ENCODE data around the gene RAX2.
"Not testable (repeated sequence)": the region's sequence is repeated elsewhere in the genome, so short reads cannot be mapped to it uniquely, and the experiment has no call there.

The RAX2 gene

GRCh38 chr19:3775831-3776230 lies 3.8 kb upstream of the RAX2 start:
- DNase-seq = no peak

GRCh38 chr19:3775374-3775711 lies 3.3 kb upstream of the RAX2 start:
- no peak for DNase-seq

- no peak for DNase-seq
These were observed 2.8 kb upstream of the RAX2 start for GRCh38 chr19:3774621-3775373.

GRCh38 chr19:3773814-3774515 lies 1.9 kb upstream of the RAX2 start:
- no peak for DNase-seq

- no peak for DNase-seq
These were observed 775 bp downstream of the RAX2 start for GRCh38 chr19:3771000-3771905.

GRCh38 chr19:3770136-3770999 lies 1.7 kb downstream of the RAX2 start:
- DNase-seq = no peak

GRCh38 chr19:3769494-3769893 lies 2.5 kb downstream of the RAX2 start:
- DNase-seq = no peak

- no peak for DNase-seq
These were observed 3.3 kb downstream of the RAX2 start for GRCh38 chr19:3768748-3769099.

- DNase-seq = no peak
These were observed 3.8 kb downstream of the RAX2 start for GRCh38 chr19:3768015-3768747.

- no peak for DNase-seq
These were observed 5.0 kb downstream of the RAX2 start for GRCh38 chr19:3767050-3767449.

- DNase-seq = no peak
These were observed 5.5 kb downstream of the RAX2 start for GRCh38 chr19:3766520-3766919.

- DNase-seq = not testable (repeated sequence)
These were observed 6.3 kb downstream of the RAX2 start for GRCh38 chr19:3765757-3766156.

- DNase-seq = no peak
These were observed 6.9 kb downstream of the RAX2 start for GRCh38 chr19:3765121-3765520.

GRCh38 chr19:3762501-3763459 lies 9.2 kb downstream of the RAX2 start, which contains the start of gene MRPL54:
Gene MRPL54, plus strand, starts transcription at chr19:3762682. Its CDS starts 19 bp downstream, at chr19:3762701.
- DNase-seq = peak; percentile 97

GRCh38 chr19:3762130-3762473 lies 9.9 kb downstream of the RAX2 start:
- DNase-seq = no peak

- DNase-seq = peak; percentile 91
These were observed 10.5 kb downstream of the RAX2 start, which contains the start of gene APBA3 for GRCh38 chr19:3761382-3762129. Gene APBA3, minus strand, starts transcription at chr19:3761692. Its CDS starts 1,428 bp downstream, at chr19:3760264.

GRCh38 chr19:3760871-3761361 lies 11.1 kb downstream of the RAX2 start:
- no peak for DNase-seq

- no peak for DNase-seq
These were observed 12.4 kb downstream of the RAX2 start for GRCh38 chr19:3759482-3760254.

GRCh38 chr19:3758297-3758696 lies 13.7 kb downstream of the RAX2 start:
- not testable (repeated sequence) for DNase-seq
